WTC11 (cell line): Measurements from ENCODE around the gene AIFM1. TPM values are rescaled to one million over a fixed set of nuclear protein-coding genes. Genes with fewer than 3 reads are reported as not detected.

Experiments used
- ATAC-seq: fragments of 200-7000 bp; cut with Tn5 transposase; 2 replicates; pipeline ENCODE4 v1.10.0; 2021; ENCODE audit warnings: mild to moderate bottlenecking, moderate library complexity
- CTCF ChIA-PET: fragments of 300-600 bp; sonication (Branson Sonifier 250); formaldehyde crosslinking; loops from one replicate; lab custom pipeline; 2021; ENCODE audit warnings: antibody characterized with exemption; lab: Charles Lee
- POLR2A ChIA-PET: fragments of 350-600 bp; sonication (Branson Sonifier 250); formaldehyde crosslinking; loops from one replicate; lab custom pipeline; 2021; ENCODE audit warnings: antibody characterized with exemption; lab: Charles Lee
- DNase-seq: peaks from one replicate; pipeline ENCODE4 v3.0.0; 2021; ENCODE audit warnings: low spot score
- H3K27ac Mint-ChIP-seq: 2 replicates; pipeline ENCODE4 v1.8.0; 2021; ENCODE audit warnings: mixed read lengths
- H3K27me3 Mint-ChIP-seq: 2 replicates; pipeline ENCODE4 v1.8.0; 2021; ENCODE audit warnings: low read depth, mild to moderate bottlenecking, moderate library complexity, mixed read lengths
- H3K36me3 Mint-ChIP-seq: 2 replicates; pipeline ENCODE4 v1.8.0; 2021; ENCODE audit warnings: mixed read lengths
- H3K4me1 Mint-ChIP-seq: 2 replicates; pipeline ENCODE4 v1.8.0; 2022; ENCODE audit warnings: mixed read lengths
- H3K4me3 Mint-ChIP-seq: 2 replicates; pipeline ENCODE4 v1.8.0; 2021; ENCODE audit warnings: mild to moderate bottlenecking, moderate library complexity, mixed read lengths
- H3K9me3 Mint-ChIP-seq: 2 replicates; pipeline ENCODE4 v1.8.0; 2021; ENCODE audit warnings: mixed read lengths
- ARID4B ChIP-seq: sonication (generic); formaldehyde crosslinking; IDR thresholded peaks from 2 replicates; pipeline ENCODE4 v1.8.0; 2023; ENCODE audit warnings: missing genetic modification reagents, mild to moderate bottlenecking, borderline replicate concordance
- CBFB ChIP-seq: sonication (generic); formaldehyde crosslinking; IDR thresholded peaks from 2 replicates; pipeline ENCODE4 v1.8.1; 2022; ENCODE audit warnings: mild to moderate bottlenecking, low read depth, missing genetic modification reagents
- CTCF ChIP-seq: fragments of 200-600 bp; IDR thresholded peaks from 2 replicates; pipeline ENCODE4 v1.8.0; 2022; ENCODE audit warnings: antibody characterized with exemption
- E2F5 ChIP-seq: sonication (generic); formaldehyde crosslinking; IDR thresholded peaks from 2 replicates; pipeline ENCODE4 v1.8.1; 2022; ENCODE audit warnings: mild to moderate bottlenecking, moderate library complexity, missing genetic modification reagents
- ELF4 ChIP-seq: sonication (generic); formaldehyde crosslinking; IDR thresholded peaks from 2 replicates; pipeline ENCODE4 v1.8.1; 2022; ENCODE audit warnings: low read depth, mild to moderate bottlenecking, moderate library complexity, missing genetic modification reagents
- ESRRA ChIP-seq: sonication (generic); formaldehyde crosslinking; IDR thresholded peaks from 2 replicates; pipeline ENCODE4 v1.8.1; 2022; ENCODE audit warnings: mild to moderate bottlenecking, missing genetic modification reagents, borderline replicate concordance
- ETV6 ChIP-seq: sonication (generic); formaldehyde crosslinking; IDR thresholded peaks from 2 replicates; pipeline ENCODE4 v1.8.1; 2022; ENCODE audit warnings: mild to moderate bottlenecking, missing genetic modification reagents
- FOXP4 ChIP-seq: sonication (generic); formaldehyde crosslinking; IDR thresholded peaks from 2 replicates; pipeline ENCODE4 v1.8.0; 2022; ENCODE audit warnings: mild to moderate bottlenecking, missing genetic modification reagents
- HMGA2 ChIP-seq: fragments of 250-450 bp; sonication (Bioruptor Pico); IDR thresholded peaks from 2 replicates; pipeline ENCODE4 v1.4.0; 2021; ENCODE audit warnings: mild to moderate bottlenecking, moderate library complexity
- HMGXB4 ChIP-seq: sonication (generic); formaldehyde crosslinking; IDR thresholded peaks from 2 replicates; pipeline ENCODE4 v1.8.1; 2023; ENCODE audit warnings: mild to moderate bottlenecking, moderate library complexity, missing genetic modification reagents
- MAX ChIP-seq: sonication (generic); formaldehyde crosslinking; IDR thresholded peaks from 2 replicates; pipeline ENCODE4 v1.8.0; 2022; ENCODE audit warnings: mild to moderate bottlenecking, missing genetic modification reagents
- MYBL2 ChIP-seq: sonication (generic); formaldehyde crosslinking; IDR thresholded peaks from 2 replicates; pipeline ENCODE4 v1.8.1; 2023; ENCODE audit warnings: mild to moderate bottlenecking, moderate library complexity, missing genetic modification reagents
- NR1H2 ChIP-seq: sonication (generic); formaldehyde crosslinking; IDR thresholded peaks from 2 replicates; pipeline ENCODE4 v1.9.0; 2021; ENCODE audit warnings: mild to moderate bottlenecking, moderate library complexity, missing genetic modification reagents
- SOX15 ChIP-seq: fragments of 250-450 bp; sonication (Bioruptor Pico); IDR thresholded peaks from 2 replicates; pipeline ENCODE4 v1.9.0; 2021; ENCODE audit warnings: mild to moderate bottlenecking
- SP1 ChIP-seq: sonication (generic); formaldehyde crosslinking; conservative IDR thresholded peaks from 2 replicates; pipeline ENCODE4 v1.8.1; 2022; ENCODE audit warnings: missing genetic modification reagents
- ZBTB43 ChIP-seq: sonication (generic); formaldehyde crosslinking; IDR thresholded peaks from 2 replicates; pipeline ENCODE4 v1.8.1; 2023; ENCODE audit warnings: mild to moderate bottlenecking, missing genetic modification reagents
- ZNF121 ChIP-seq: sonication (generic); formaldehyde crosslinking; IDR thresholded peaks from 2 replicates; pipeline ENCODE4 v1.8.0; 2023; ENCODE audit warnings: missing genetic modification reagents
- ZNF263 ChIP-seq: sonication (generic); formaldehyde crosslinking; IDR thresholded peaks from 2 replicates; pipeline ENCODE4 v1.8.1; 2022; ENCODE audit warnings: low read depth, mild to moderate bottlenecking, moderate library complexity, missing genetic modification reagents
- total RNA-seq: library from RNA; stranded (reverse); gene quantifications from 3 replicates; pipeline ENCODE4 v1.2.3, GENCODE V29; 2021

Gene AIFM1
- total RNA-seq, 1 experiment from 2014 or later = 53.5 TPM

GRCh38 chrX:130124577-130124976, 41.1 kb downstream of the AIFM1 start:
- Mint-ChIP-seq H3K4me1 (peaks cover 5% of the 10 kb centered on the region), H3K36me3 (peaks cover 15% of the 10 kb centered on the region), H3K4me3 (no peak overlapping the region), H3K9me3 (no peaks in the 10 kb centered on the region), H3K27ac (no peak overlapping the region), H3K27me3 (peaks cover 10% of the 10 kb centered on the region)
- TF ChIP-seq NR1H2 (CRISPR knock-in tag) (no peak), SP1 (no peak), HMGA2 (no peak), ESRRA (no peak)
- POLR2A ChIA-PET = no interaction called here
- DNase-seq = peak; percentile 15
- no peak for ATAC-seq
- CTCF ChIA-PET = interaction anchor here (1.6 kb wide), 1 partner anchor 64 kb away, joined by 5 read pairs; no protein-coding TSS in a partner anchor

GRCh38 chrX:130121505-130121800, 44.2 kb downstream of the AIFM1 start:
- Mint-ChIP-seq H3K27ac (no peak overlapping the region), H3K4me1 (peaks cover 8% of the 10 kb centered on the region), H3K4me3 (peak overlapping the region; percentile 61), H3K36me3 (no peaks in the 10 kb centered on the region), H3K9me3 (no peaks in the 10 kb centered on the region), H3K27me3 (peaks cover 25% of the 10 kb centered on the region)
- POLR2A ChIA-PET = interaction anchor here (1.0 to 1.3 kb wide), 2 partner anchors 9 to 44 kb away, joined by 3 read pairs; partner anchors contain the start of gene AIFM1
- ATAC-seq (no peak; the same call in 1 of the 2 replicates), DNase-seq (no peak)
- CTCF ChIA-PET = interaction anchor here (0.7 to 2.8 kb wide), 11 partner anchors 9 to 1337 kb away, joined by 3 to 25 read pairs (median 6); partner anchors contain the start of genes AIFM1 and ELF4
- TF ChIP-seq ZBTB43 (CRISPR knock-in tag) = no peak

- Mint-ChIP-seq H3K9me3 (no peaks in the 10 kb centered on the region), H3K36me3 (no peaks in the 10 kb centered on the region), H3K27ac (no peak overlapping the region), H3K4me3 (peak overlapping the region; percentile 61), H3K27me3 (peaks cover 25% of the 10 kb centered on the region), H3K4me1 (peaks cover 8% of the 10 kb centered on the region)
- ATAC-seq = peak; percentile 79
- POLR2A ChIA-PET = interaction anchor here (0.7 to 1.3 kb wide), 3 partner anchors 9 to 44 kb away, joined by 3 to 4 read pairs (median 3); partner anchors contain the start of gene AIFM1
- CTCF ChIA-PET = interaction anchor here (0.6 to 2.8 kb wide), 13 partner anchors 9 to 1337 kb away, joined by 3 to 25 read pairs (median 6); partner anchors contain the start of genes AIFM1 and ELF4
- DNase-seq = peak; percentile 77
- TF ChIP-seq SOX15 (CRISPR knock-in tag) (no peak), MYBL2 (CRISPR knock-in tag) (no peak), ETV6 (CRISPR knock-in tag) (peak; percentile 65; the same call in 1 of the 2 replicates), HMGA2 (no peak), HMGXB4 (CRISPR knock-in tag) (peak; percentile 89), ELF4 (CRISPR knock-in tag) (no peak), E2F5 (CRISPR knock-in tag) (peak; percentile 84; the same call in 1 of the 2 replicates), CTCF (peak; percentile 41; the same call in 1 of the 2 replicates), ZNF263 (peak; percentile 65), FOXP4 (0 out of 2 replicates have a peak, but pooled peaks have one; percentile 44), CBFB (no peak), ARID4B (CRISPR knock-in tag) (no peak), MAX (CRISPR knock-in tag) (peak; percentile 40; the same call in 1 of the 2 replicates), ZNF121 (CRISPR knock-in tag) (0 out of 2 replicates have a peak, but pooled peaks have one; percentile 7)
These were observed 44.7 kb downstream of the AIFM1 start for GRCh38 chrX:130120746-130121504.
